Vagina (tissue), 2 donors: ENCODE measurements around the gene TMEM145. TPM values are rescaled to one million over a fixed set of nuclear protein-coding genes. Genes with fewer than 3 reads are reported as not detected.

Source experiments
- DNase-seq, 2 donors: peaks; one replicate each; pipeline ENCODE4 v3.0.0-alpha.2; 2017; ENCODE audit errors: extremely low spot score in 2 of 2
- H3K27ac ChIP-seq: fragments of 200-600 bp; sonication (generic); one replicate; pipeline ENCODE4 v1.5.1; 2019
- H3K27me3 ChIP-seq: fragments of 200-600 bp; sonication (generic); one replicate; pipeline ENCODE4 v1.5.1; 2019
- H3K36me3 ChIP-seq, 2 donors: fragments of 200-600 bp; sonication (generic); one replicate each; pipeline ENCODE4 v1.5.1; 2017 to 2019
- H3K4me1 ChIP-seq: fragments of 200-600 bp; sonication (generic); one replicate; pipeline ENCODE4 v1.5.1; 2019
- H3K4me3 ChIP-seq, 2 donors: fragments of 200-600 bp; sonication (generic); 1 replicate in 1 of 2; 2 replicates in 1 of 2; pipeline ENCODE4 v1.5.1; 2016 to 2019
- H3K9me3 ChIP-seq: fragments of 200-600 bp; sonication (generic); one replicate; pipeline ENCODE4 v1.5.1; 2019
- POLR2A ChIP-seq, 2 donors: fragments of 450-650 bp; IDR thresholded peaks; one replicate each; pipeline ENCODE4 v1.6.1; 2017; ENCODE audit warnings: antibody characterized with exemption in 2 of 2, mild to moderate bottlenecking in 2 of 2, moderate library complexity in 2 of 2
- POLR2AphosphoS5 ChIP-seq, 2 donors: sonication (generic); formaldehyde crosslinking; IDR thresholded peaks; one replicate each; pipeline ENCODE4 v1.9.0; 2017; ENCODE audit warnings: antibody characterized with exemption in 2 of 2, mild to moderate bottlenecking in 2 of 2, low read depth in 1 of 2; ENCODE audit not compliant: insufficient read depth in 1 of 2
- intact Hi-C: fragments of 100-400 bp; cut with DNase I; formaldehyde crosslinking; loops from one replicate; pipeline ENCODE4 v1.15.1; 2023
- total RNA-seq: library from RNA; depleted of rRNA; stranded (reverse); fragments of >200 nt; gene quantifications from one replicate; pipeline ENCODE4 v1.2.3, GENCODE V29; 2016
- TF ChIP-seq, protein P1 (sequence below), 3 experiments: fragments of 450-650 bp in 2 of 3; fragments of 200-600 bp in 1 of 3; sonication (generic) in 1 of 3; IDR thresholded peaks; one replicate each; pipeline ENCODE4 v1.5.1; 2017 to 2019; ENCODE audit warnings: antibody characterized with exemption in 3 of 3, mild to moderate bottlenecking in 2 of 3, moderate library complexity in 2 of 3

TMEM145 gene
- total RNA-seq, 1 donor from 2014 or later = not detected

DNA sequence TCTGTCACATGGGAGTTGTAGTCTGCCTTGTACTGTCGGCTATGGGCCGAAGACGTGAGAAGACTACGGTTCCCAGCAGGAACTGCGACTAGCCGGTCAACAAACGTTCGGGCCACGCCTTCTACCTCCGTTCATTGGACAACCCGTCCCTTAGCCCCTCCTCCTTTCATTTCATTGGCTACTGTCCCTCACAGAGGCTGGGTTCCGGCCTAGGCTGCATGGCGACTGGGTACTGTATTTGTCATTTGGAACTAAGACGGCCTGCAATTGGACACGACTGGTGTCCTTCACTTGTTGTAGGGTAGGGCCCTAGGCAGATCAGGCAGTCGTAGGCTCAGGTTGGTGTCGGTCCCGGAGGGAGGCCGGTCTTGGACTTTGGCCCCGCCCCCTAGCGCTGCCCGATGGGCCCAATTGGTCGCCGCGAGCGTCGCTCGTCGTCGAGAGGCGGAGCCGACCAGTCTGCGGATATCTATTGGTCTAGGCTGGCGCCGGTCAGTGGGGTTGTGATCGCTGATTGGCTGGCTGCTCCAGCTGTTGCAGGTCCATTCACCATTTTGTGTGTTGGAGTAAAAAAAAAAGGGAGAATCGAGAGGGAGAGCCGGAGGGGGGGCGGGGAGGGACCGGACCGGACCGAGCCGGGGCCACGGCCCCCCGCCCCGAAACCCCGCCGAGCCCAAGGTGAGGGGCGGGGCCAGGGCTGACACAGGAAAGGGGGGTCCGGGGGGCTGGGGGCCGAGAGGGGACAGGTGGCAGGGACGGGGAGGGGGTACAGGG is 44.2 kb upstream of the TMEM145 start, which contains the start of gene CIC:
TSS of gene CIC (plus strand) at position 549 of the 774 bp plus-strand sequence. CDS start 2,532 bp downstream, outside the sequence.
- Histone ChIP-seq H3K4me1 (peaks cover 42% of the 10 kb centered on the region), H3K27ac (peak within 1 kb of the TSS; percentile 98), H3K36me3 (peaks cover 0 to 12% of the 10 kb centered on the region in 2 donors), H3K27me3 (no peaks in the 10 kb centered on the region), H3K4me3 (peak within 1 kb of the TSS; percentile 76), H3K9me3 (no peaks in the 10 kb centered on the region)
- intact Hi-C loops = no loop called here
- DNase-seq = peak; percentile 100
- TF ChIP-seq POLR2A (IDR thresholded peaks at IDR 0.05) = no peak
- TF ChIP-seq POLR2AphosphoS5 (IDR thresholded peaks at IDR 0.05; ENCODE audit: insufficient read depth in 1 of 2, low read depth in 1 of 2) = peak; percentile 13 to 87

DNA sequence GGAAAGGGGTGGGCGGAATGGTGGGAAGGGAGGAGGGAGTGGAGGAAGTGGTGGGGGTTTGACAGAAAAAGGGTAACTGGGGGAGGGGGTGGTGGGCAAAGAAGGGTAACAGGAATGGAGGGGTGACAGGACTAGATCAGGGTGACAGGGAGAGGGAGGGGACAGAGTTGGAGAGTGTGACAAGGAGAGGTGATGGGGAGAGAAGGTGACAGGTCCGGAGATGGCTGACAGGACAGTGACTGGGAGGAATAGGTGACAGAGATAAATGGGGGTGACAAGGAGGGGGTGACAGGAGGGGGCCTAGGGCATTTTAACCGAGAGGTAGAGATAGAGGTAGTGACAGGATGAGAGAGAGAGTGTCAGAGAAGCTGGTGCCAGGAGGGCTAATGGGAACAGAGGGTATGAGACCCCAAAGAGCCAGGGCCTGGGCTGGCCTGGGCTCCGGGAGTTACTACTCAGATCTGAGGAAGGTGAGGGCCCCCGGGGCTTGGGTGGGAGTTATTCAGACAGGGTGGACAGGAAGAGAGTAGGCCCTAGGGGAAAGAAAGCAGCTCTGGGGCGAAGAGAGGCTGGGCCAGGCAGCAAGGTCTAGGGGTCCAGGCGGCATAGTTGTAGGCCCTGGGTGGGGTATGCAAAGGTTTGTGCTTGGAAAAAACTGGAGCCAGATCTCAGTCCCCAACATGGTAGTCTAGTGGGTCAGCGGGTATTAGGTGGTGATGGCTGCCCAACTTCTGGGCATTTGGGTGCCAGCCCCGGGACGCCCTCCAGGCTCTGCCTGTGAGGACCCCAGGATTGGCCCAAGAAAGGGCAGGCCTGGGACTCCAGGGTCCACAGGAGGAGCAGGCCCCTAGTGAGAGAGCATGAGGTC is 43.4 kb upstream of the TMEM145 start:
- Histone ChIP-seq H3K27me3 (no peaks in the 10 kb centered on the region), H3K4me1 (peaks cover 50% of the 10 kb centered on the region), H3K36me3 (peaks cover 0 to 21% of the 10 kb centered on the region in 2 donors), H3K4me3 (peak overlapping the region; percentile 76), H3K9me3 (no peaks in the 10 kb centered on the region), H3K27ac (peak overlapping the region; percentile 97)
- no peak for TF ChIP-seq POLR2AphosphoS5 (IDR thresholded peaks at IDR 0.05; ENCODE audit: insufficient read depth in 1 of 2, low read depth in 1 of 2)
- TF ChIP-seq, protein P1, sequence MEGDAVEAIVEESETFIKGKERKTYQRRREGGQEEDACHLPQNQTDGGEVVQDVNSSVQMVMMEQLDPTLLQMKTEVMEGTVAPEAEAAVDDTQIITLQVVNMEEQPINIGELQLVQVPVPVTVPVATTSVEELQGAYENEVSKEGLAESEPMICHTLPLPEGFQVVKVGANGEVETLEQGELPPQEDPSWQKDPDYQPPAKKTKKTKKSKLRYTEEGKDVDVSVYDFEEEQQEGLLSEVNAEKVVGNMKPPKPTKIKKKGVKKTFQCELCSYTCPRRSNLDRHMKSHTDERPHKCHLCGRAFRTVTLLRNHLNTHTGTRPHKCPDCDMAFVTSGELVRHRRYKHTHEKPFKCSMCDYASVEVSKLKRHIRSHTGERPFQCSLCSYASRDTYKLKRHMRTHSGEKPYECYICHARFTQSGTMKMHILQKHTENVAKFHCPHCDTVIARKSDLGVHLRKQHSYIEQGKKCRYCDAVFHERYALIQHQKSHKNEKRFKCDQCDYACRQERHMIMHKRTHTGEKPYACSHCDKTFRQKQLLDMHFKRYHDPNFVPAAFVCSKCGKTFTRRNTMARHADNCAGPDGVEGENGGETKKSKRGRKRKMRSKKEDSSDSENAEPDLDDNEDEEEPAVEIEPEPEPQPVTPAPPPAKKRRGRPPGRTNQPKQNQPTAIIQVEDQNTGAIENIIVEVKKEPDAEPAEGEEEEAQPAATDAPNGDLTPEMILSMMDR (IDR thresholded peaks at IDR 0.05) = no peak
- DNase-seq = no peak
- intact Hi-C loops = no loop called here

DNA sequence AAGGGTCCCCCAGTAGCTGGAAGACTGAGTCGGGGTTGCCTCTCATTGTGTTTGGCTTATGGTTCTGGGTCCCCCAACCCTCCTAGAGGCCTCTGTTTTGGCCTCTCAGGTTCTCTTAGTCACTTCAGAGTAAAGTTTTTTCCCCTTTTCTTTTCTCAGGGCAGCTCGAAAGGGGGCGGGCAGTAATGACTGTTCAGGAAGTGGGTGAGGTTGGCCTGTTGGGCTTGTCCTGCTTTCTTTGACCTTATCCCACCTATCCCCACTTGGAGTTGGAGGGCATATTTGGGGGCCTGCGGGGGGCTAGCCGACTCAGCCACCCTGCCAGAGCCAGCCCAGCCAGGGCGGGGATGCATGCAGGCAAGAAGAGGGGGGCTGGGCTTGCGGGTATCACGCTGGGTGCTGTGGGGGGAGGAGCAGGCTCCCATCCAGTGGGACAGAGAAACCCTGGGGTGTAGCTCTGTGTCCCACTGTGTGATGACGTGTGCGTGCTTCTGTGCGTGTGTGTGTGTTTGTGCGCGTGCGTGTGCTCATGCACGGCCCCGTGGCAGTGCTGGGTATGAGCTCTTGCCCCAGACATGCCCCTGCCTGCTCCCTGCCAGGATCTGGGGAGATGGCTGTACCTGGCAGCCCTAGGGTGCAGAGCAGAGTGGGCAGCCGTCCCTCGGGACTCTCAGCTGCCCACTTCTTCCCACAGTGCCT is 42.6 kb upstream of the TMEM145 start:
- Histone ChIP-seq H3K36me3 (peaks cover 0 to 28% of the 10 kb centered on the region in 2 donors), H3K27me3 (no peaks in the 10 kb centered on the region), H3K9me3 (no peaks in the 10 kb centered on the region), H3K4me1 (peaks cover 57% of the 10 kb centered on the region), H3K27ac (peak overlapping the region; percentile 97), H3K4me3 (peak overlapping the region; percentile 76)
- intact Hi-C loops = no loop called here
- TF ChIP-seq POLR2AphosphoS5 (IDR thresholded peaks at IDR 0.05; ENCODE audit: insufficient read depth in 1 of 2, low read depth in 1 of 2) = peak; percentile 50 to 73
- TF ChIP-seq, protein P1 (IDR thresholded peaks at IDR 0.05) = no peak
- DNase-seq = no peak

DNA sequence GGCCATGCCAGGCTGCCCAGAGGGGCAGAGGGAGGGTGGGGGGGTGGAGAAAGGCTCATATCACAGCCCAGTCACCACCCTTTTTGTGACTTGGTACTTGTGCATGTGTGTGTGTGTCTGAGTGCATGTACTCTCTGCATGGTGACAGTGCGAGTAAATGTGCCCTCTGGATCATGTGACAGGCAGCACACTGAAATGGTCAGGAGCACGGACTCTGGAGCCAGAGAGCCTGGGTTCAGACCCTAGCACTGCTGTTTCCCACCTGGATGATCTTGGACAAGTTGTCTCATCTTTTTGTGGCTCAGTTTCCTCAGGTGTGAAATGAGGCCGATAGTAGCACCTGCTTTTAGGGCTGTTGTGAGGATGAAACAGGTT is 42.1 kb upstream of the TMEM145 start:
- Histone ChIP-seq H3K36me3 (peaks cover 0 to 28% of the 10 kb centered on the region in 2 donors), H3K27ac (peak overlapping the region; percentile 97), H3K4me3 (peak overlapping the region; percentile 76), H3K27me3 (no peaks in the 10 kb centered on the region), H3K4me1 (peaks cover 62% of the 10 kb centered on the region), H3K9me3 (no peaks in the 10 kb centered on the region)
- no peak for DNase-seq
- intact Hi-C loops = no loop called here
- TF ChIP-seq POLR2A (IDR thresholded peaks at IDR 0.05) (no peak), POLR2AphosphoS5 (IDR thresholded peaks at IDR 0.05; ENCODE audit: insufficient read depth in 1 of 2, low read depth in 1 of 2) (no peak)
- TF ChIP-seq, protein P1 (IDR thresholded peaks at IDR 0.05) = no peak
